ENCODE measurements around the gene FOXL3. TPM values are rescaled to one million over a fixed set of nuclear protein-coding genes. Genes with fewer than 3 reads are reported as not detected.

The FOXL3 gene
- total RNA-seq, 6 experiments from 2014 or later, result not detected

GRCh38 chr7:288671-289101 lies 1.3 kb upstream of the FOXL3 start:
- no peak for DNase-seq
- Mint-ChIP-seq H3K36me3 (ENCODE audit: low read depth) (no peaks in the 10 kb centered on the region), H3K27me3 (ENCODE audit: insufficient read depth) (peaks cover 34% of the 10 kb centered on the region), H3K4me3 (no peak overlapping the region), H3K9me3 (no peaks in the 10 kb centered on the region), H3K27ac (no peak overlapping the region), H3K4me1 (ENCODE audit: low read depth) (no peaks in the 10 kb centered on the region)
- TF ChIP-seq CTCF (IDR thresholded peaks at IDR 0.05), result no peak

DNA sequence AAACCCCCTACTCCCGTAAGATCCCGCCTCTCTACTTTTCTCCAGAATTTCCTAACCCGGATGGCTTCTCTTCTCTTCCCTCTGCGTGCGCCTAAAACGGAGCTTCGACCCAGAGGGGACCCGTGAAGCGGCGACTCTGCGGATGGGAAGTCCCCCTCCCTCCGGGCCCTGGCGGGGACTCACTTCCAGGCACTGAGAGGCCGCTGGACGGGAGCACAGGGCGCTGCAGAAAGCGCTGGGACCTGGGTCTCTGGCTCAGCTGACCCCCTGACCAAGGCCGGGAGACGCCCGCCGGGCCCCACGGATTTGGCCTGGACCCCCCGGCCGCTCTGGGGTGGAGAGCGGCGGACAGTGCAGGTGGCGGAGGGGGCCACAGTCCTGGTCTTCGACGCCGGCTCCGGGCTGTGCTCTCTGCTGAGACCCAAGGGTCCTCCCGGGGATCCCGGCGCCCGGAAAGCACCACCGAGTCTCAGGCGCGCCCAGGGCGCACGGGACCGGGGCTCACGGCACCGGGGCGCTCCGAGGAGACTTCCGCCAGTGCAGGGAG lies 688 bp upstream of the FOXL3 start:
- Mint-ChIP-seq H3K27me3 (ENCODE audit: insufficient read depth) (peaks cover 37% of the 10 kb centered on the region), H3K4me1 (ENCODE audit: low read depth) (no peaks in the 10 kb centered on the region)

GRCh38 chr7:290554-291372 lies 793 bp downstream of the FOXL3 start:
- H3K4me1 Mint-ChIP-seq (ENCODE audit: low read depth), result no peaks in the 10 kb centered on the region
- DNase-seq, result no peak
- TF ChIP-seq CTCF (IDR thresholded peaks at IDR 0.05), result no peak
- H3K9me3 Mint-ChIP-seq, result no peaks in the 10 kb centered on the region
- H3K36me3 Mint-ChIP-seq (ENCODE audit: low read depth), result no peaks in the 10 kb centered on the region
- H3K27ac Mint-ChIP-seq, result no peak overlapping the region
- H3K27me3 Mint-ChIP-seq (ENCODE audit: insufficient read depth), result peaks cover 32% of the 10 kb centered on the region
- no peak overlapping the region for H3K4me3 Mint-ChIP-seq

More for the DNA sequence above, 688 bp upstream of the FOXL3 start:
- TF ChIP-seq CTCF (IDR thresholded peaks at IDR 0.05), result no peak
- no peak overlapping the region for H3K27ac Mint-ChIP-seq
- no peaks in the 10 kb centered on the region for H3K9me3 Mint-ChIP-seq
- DNase-seq, result no peak
- H3K36me3 Mint-ChIP-seq (ENCODE audit: low read depth), result no peaks in the 10 kb centered on the region
- H3K4me3 Mint-ChIP-seq, result no peak overlapping the region

DNA sequence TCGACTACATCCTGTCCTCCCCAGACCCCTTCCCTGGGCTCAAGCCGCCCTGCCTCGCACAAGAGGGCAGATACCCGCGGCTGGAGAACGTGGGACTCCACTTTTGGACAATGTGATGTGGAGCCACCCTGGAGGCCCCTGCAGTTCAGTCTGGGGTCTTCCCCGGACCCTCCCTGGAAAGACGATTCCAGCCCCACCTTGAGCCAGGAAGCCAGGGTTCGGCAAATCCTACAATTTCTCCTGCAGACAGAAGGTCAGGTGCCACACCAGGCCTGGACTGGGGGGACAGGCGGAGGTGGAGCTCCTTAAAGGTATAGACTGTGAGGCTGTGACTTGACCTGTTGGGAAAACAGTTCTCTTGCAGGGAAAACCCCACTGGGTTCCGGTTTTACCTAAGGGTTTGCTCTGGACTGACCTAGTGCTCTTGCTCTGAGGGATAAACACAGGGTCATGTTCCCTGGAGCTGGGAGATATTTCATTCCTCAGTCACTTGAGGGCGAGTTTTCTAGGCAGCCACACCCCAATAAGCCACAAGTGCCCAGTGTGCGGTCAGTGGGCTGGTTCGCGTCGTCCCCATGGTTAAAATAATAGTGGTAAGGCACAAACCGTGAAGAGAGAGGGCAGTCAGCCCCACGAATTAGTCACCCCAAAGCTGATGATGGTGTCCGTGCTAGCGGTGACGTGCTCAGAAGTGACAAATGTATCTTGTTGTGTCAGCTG lies 1.6 kb downstream of the FOXL3 start:
- DNase-seq, result no peak
- Mint-ChIP-seq H3K9me3 (no peaks in the 10 kb centered on the region), H3K27me3 (ENCODE audit: insufficient read depth) (peaks cover 30% of the 10 kb centered on the region)

DNA sequence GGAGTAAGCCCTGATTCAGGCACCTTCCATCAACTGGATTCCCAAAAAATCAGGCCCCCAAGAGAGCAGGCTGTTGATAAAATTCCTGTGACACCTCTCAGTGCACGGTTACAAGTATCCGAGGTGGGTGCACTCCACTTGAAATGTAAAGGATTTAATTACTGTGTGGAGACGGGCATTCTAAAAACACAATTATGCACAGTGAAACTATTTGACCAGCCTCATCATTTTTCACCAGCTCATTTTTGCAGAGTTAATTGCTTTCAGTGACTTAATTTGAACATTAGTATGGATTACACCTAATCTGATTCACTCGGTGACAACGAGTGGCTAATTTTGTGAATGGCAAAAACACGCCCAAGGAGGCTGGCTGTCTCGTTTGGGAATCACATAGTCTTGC lies 2.3 kb downstream of the FOXL3 start:
- Mint-ChIP-seq H3K4me3 (no peak overlapping the region), H3K9me3 (no peaks in the 10 kb centered on the region), H3K27ac (no peak overlapping the region), H3K27me3 (ENCODE audit: insufficient read depth) (peaks cover 30% of the 10 kb centered on the region), H3K36me3 (ENCODE audit: low read depth) (no peaks in the 10 kb centered on the region), H3K4me1 (ENCODE audit: low read depth) (no peaks in the 10 kb centered on the region)
- no peak for DNase-seq
- TF ChIP-seq CTCF (IDR thresholded peaks at IDR 0.05), result no peak

More for the DNA sequence above, 1.6 kb downstream of the FOXL3 start:
- no peak for TF ChIP-seq CTCF (IDR thresholded peaks at IDR 0.05)
- Mint-ChIP-seq H3K4me3 (no peak overlapping the region), H3K27ac (no peak overlapping the region), H3K4me1 (ENCODE audit: low read depth) (no peaks in the 10 kb centered on the region), H3K36me3 (ENCODE audit: low read depth) (no peaks in the 10 kb centered on the region)
